Retinal pigment epithelial cell (primary cell): ENCODE results near the gene DEFB119.
"Not testable (repeated sequence)": the region's sequence is repeated elsewhere in the genome, so short reads cannot be mapped to it uniquely, and the experiment has no call there.

Experiments used
- DNase-seq: peaks from one replicate; pipeline ENCODE4 v3.0.0-alpha.2; 2010; ENCODE audit warnings: low read depth
- H3K4me3 ChIP-seq: 2 replicates; pipeline ENCODE4 v1.5.1; 2011; ENCODE audit warnings: mild to moderate bottlenecking, low read length, control low read depth, moderate library complexity
- TF ChIP-seq, protein P1 (sequence below): conservative IDR thresholded peaks from 2 replicates; pipeline ENCODE4 v1.5.1; 2011; ENCODE audit warnings: low read depth, low read length, control low read depth, inconsistent platforms

Gene DEFB119

DNA sequence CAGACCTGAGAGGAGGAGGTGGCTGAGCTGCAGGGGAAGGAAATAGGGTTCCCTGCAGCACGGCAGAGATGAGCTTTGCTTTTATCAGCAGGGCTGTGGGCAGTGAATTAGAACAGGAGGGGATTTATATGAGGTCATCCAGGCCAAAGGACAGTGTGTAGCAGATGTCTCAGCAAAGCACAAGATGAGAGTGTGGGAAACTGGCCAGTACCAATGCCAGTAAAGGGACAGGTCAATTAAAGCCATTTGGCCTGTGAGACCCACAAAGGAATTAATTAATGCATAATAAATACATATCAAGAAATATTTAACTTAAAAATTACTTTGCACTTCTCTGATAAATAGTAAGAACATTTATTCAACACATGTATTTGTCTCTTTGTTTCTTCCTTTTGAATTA, at the start of gene DEFB119:
DEFB119 (minus strand) TSS at position 101 of the 400 bp plus-strand sequence. CDS start 107 bp downstream, outside the sequence.
- TF ChIP-seq, protein P1, sequence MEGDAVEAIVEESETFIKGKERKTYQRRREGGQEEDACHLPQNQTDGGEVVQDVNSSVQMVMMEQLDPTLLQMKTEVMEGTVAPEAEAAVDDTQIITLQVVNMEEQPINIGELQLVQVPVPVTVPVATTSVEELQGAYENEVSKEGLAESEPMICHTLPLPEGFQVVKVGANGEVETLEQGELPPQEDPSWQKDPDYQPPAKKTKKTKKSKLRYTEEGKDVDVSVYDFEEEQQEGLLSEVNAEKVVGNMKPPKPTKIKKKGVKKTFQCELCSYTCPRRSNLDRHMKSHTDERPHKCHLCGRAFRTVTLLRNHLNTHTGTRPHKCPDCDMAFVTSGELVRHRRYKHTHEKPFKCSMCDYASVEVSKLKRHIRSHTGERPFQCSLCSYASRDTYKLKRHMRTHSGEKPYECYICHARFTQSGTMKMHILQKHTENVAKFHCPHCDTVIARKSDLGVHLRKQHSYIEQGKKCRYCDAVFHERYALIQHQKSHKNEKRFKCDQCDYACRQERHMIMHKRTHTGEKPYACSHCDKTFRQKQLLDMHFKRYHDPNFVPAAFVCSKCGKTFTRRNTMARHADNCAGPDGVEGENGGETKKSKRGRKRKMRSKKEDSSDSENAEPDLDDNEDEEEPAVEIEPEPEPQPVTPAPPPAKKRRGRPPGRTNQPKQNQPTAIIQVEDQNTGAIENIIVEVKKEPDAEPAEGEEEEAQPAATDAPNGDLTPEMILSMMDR, result no peak
- DNase-seq, result no peak
- H3K4me3 ChIP-seq, result no peak within 1 kb of the TSS

- TF ChIP-seq, protein P1, result no peak
- no peak overlapping the region for H3K4me3 ChIP-seq
- DNase-seq, result no peak
Observed at GRCh38 chr20:31430568-31431115, 40.3 kb upstream of the DEFB119 start.

DNA sequence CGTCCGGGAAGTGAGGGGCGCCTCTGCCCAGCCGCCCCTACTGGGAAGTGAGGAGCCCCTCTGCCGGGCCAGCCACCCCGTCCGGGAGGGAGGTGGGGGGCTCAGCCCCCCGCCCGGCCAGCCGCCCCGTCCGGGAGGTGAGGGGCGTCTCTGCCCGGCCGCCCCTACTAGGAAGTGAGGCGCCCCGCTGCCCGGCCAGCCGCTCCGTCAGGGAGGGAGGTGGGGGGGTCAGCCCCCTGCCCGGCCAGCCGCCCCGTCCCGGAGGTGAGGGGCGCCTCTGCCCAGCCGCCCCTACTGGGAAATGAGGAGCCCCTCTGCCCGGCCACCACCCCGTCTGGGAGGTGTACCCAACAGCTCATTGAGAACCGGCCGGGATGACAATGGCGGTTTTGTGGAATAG, 37.2 kb upstream of the DEFB119 start:
- not testable (repeated sequence) for DNase-seq, H3K4me3 ChIP-seq

DNA sequence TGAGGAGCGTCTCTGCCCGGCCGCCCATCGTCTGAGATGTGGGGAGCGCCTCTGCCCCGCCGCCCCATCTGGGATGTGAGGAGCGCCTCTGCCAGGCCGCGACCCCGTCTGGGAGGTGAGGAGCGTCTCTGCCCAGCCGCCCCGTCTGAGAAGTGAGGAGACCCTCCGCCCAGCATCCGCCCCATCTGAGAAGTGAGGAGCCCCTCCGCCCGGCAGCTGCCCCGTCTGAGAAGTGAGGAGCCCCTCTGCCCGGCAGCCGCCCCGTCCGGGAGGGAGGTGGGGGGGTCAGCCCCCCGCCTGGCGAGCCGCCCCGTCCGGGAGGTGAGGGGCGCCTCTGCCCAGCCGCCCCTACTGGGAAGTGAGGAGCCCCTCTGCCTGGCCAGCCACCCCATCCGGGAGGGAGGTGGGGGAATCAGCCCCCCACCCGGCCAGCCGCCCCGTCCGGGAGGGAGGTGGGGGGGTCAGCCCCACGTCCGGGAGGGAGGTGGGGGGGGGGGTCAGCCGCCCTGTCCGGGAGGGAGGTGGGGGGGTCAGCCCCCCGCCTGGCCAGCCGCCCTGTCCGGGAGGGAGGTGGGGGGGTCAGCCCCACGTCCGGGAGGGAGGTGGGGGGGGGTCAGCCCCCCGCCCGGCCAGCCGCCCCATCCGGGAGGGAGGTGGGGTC, 36.6 kb upstream of the DEFB119 start:
- DNase-seq, H3K4me3 ChIP-seq: not testable (repeated sequence)

- no peak overlapping the region for H3K4me3 ChIP-seq
- no peak for DNase-seq
- TF ChIP-seq, protein P1, result no peak
Observed at GRCh38 chr20:31425797-31426196, 35.4 kb upstream of the DEFB119 start.

DNA sequence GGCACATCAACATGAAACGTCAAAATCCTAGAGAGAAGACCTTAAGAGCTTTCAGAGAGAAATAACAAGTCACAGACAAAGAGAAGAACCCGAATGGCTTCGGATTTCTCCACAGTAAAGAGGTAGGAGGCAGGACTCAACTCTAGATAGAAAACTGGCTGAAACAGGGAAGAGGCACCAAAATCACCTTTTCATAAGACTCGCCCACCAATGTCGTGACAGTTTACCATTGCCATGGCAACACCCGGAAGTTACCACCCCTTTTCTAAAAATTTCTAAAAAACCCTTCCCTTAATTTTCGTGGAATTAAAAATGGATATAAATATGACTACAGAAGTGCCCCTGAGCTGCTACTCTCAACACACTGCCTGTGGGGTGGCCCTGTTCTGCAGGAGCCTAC, 27.9 kb upstream of the DEFB119 start:
- H3K4me3 ChIP-seq, result no peak overlapping the region
- no peak for DNase-seq
- TF ChIP-seq, protein P1, result no peak

DNA sequence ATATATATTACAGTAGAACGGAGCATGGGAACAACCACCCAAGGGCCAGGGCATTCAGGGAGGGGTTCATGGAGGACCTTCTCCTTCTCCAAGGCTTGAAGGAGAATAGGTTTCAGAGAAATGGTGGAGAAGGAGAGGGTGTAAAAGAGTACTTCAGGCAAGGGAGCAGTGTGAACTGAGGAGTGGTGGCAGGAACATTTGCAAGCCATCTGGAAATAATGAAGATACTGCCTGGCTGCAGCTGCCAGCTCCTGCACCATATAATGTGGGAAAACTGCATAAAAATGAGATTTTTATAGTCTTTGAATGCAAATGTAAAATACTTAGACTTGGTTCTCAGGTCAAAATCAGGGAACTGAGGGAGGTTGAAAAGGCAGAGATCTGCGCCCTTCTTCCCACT, 25.3 kb upstream of the DEFB119 start:
- no peak for DNase-seq
- TF ChIP-seq, protein P1, result no peak
- H3K4me3 ChIP-seq, result no peak overlapping the region

DNA sequence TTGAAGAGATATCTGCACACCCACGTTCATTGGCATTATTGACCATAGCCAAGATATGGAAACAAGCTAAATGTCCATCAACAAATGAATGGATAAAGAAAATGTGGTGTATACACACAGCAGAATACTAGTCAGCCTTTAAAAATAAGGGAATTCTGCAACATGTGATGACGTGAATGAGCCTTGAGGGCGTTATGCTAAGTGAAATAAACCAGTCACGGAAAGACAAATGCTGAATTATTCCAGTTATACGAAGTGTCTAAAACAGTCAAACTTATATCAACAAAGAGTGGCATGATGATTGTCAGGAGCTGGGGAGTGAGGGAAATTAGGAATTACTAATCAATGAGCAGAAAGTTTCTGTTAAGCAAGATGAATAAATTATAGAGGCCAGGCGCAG, 24.0 kb upstream of the DEFB119 start:
- TF ChIP-seq, protein P1, result no peak
- no peak for DNase-seq
- no peak overlapping the region for H3K4me3 ChIP-seq
